GM19438 (cell line): ENCODE measurements around the gene CCDC141.

ENCODE experiments used
- ATAC-seq: cut with Tn5 transposase; IDR thresholded peaks from one replicate; pipeline ENCODE4 v1.9.1; 2021; ENCODE audit warnings: low read depth; ENCODE audit not compliant: unreplicated experiment

CCDC141 gene

GRCh38 chr2:178980815-178981214 is 69.1 kb downstream of the CCDC141 start:
- ATAC-seq = no peak

- no peak for ATAC-seq
These were observed 71.3 kb downstream of the CCDC141 start for GRCh38 chr2:178978667-178979066.

- no peak for ATAC-seq
These were observed 73.6 kb downstream of the CCDC141 start for GRCh38 chr2:178976351-178976750.

DNA sequence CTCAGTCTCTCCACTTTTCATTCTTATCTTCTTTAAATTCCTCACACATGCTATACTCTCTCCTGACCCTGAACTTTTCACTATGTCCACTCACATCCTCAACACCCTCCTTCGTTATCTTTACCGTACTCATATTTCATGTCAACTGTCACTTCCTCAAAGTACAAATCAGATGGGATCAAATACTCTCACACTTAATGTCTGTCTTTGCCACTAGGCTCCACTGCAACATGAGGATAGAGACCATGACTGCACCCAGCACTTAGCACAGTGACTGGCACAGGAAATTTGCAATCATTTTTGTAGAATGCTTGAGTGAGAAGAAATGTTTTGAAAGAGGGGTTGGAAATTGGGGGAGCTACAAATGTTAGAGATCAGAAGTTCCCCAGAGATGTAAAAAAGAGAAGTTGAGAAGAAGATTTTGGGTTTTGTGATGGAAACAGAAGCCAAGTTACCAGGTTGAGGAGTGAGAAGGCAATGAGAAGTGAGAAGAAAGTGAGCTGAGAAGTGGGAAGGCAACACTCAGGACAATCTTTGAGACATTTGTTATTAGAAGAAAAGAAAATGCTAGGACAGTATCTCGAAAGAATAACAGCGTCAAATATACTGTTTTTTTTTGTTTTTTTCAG is 87.0 kb downstream of the CCDC141 start:
- no peak for ATAC-seq

DNA sequence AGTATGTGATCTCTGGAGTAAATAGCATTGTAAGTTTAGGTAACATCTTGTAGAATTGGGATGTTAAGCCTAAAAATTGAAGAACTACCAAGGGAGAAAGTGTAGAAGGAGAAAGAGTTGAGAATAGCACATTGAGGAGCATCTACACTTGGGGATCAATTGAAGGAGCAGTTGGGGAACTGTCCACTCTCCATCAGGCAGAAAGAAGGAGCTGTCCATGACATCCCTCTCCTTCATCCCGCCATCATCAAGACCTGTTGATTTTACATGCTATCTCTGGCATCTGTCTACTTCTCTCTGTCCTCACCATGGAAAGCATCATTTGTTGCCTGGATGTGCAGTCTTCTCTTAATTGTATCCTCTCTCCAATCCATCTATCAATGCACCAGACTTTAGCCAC is 87.8 kb downstream of the CCDC141 start:
- no peak for ATAC-seq

DNA sequence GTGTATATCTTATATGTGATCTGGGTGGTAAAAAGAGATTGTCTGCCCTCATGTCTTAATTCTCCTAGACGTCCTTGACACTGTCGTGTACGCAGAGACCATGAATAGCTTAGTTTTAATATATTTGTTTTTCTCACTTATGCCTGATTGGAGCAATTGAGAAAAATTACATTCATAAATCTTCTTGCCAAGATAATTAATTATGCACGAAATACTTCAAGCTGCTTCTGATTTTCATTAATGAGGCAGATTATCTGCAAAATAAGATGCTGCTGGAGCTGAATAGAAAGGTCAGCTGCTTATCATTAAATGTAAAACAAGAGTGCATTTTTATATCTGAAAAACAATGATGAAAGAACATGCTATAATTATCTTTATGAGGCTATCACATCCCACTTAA is 95.9 kb downstream of the CCDC141 start:
- no peak for ATAC-seq

DNA sequence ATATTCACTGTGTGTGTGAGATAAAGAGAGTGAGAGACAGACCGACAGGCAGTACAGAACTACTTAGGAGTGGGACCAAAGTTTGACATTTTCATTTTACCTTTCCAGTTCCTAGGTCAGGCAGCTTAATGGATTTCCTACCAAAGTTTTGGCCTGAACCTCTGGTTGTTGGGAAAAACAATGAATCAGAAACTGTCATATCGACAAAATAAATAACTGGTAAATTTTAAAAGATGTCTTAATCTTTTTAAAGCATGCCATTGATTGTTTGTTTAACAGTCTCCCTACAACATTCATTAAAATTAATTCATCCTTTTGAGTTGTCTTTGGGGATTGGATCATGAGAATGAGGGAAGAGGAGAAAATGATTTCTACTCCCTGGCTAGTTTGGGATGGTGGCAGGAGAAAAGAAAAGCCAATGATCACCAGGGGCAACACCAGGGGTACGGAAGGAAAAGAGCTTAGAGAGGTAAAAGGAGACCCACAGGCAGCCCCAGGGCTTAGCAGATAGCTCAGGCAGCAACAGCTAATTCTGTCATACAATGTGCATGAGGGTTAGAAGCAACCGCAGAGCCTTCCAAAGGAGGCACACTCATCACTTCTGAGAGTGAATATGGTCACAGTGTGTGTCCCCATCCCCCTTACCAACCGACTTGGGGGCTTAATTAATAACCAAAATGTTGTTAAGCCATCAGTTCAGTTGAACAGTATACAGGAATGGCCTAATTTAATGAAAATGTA is 98.5 kb downstream of the CCDC141 start:
- ATAC-seq = no peak

- no peak for ATAC-seq
These were observed 100.4 kb downstream of the CCDC141 start for GRCh38 chr2:178949584-178949983.

DNA sequence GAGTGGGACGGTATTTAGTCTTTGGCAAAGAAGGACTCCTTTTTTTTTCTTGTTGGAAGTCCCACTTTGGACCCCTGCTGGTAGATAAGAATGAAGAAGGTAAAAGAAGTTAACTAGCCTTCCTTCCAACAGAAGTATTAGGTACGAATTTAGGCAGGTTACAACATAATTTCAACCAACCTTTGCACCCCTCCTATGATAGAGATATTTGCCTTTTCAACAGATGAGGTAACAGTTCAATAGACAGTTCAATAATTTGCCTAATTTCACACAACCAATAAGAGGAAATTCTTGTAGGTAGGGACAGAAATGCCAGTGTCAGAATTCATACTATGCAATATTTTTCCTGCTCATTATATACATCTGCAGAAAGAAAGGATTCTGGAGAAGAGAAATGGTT is 100.8 kb downstream of the CCDC141 start:
- no peak for ATAC-seq

- ATAC-seq = no peak
These were observed 102.9 kb downstream of the CCDC141 start for GRCh38 chr2:178947006-178947405.

- ATAC-seq = no peak
These were observed 103.4 kb downstream of the CCDC141 start for GRCh38 chr2:178946494-178946893.

DNA sequence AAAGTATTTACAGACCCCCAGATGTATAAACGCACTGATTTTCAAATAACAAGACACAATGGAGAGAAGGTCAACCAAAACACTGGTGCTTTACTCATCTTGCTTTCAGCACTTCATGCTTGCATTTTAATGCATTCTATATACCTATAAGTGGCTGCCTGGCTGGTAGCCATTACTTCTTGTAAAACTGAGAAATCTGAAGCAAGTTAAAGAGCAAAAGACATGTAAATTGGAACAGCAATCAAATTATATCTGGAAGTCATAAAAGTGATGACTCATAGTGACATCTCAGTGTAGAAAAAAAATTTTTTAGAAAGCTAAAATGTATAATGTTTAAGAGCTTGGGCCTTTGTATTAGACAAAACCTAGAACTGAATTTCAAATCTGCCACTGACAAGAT is 106.2 kb downstream of the CCDC141 start:
- ATAC-seq = no peak

DNA sequence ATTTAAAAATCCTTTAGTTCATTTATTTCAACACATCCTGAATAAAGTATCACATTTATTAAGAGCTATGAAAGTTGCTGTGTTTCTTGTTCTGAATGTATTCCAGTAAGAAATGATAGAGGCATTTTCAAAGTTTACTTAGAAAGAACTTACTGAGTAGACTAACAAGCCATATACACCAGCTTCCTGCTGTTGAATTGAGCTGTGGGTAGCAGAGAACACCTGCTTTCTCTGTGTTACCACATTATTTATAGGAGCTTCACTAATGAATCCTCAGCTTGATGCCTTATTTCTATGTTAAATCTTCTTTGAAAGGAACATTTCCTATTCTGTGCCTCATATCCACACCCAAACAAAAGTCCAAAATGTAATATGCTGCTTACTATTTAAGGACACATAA is 115.4 kb downstream of the CCDC141 start:
- ATAC-seq = no peak

DNA sequence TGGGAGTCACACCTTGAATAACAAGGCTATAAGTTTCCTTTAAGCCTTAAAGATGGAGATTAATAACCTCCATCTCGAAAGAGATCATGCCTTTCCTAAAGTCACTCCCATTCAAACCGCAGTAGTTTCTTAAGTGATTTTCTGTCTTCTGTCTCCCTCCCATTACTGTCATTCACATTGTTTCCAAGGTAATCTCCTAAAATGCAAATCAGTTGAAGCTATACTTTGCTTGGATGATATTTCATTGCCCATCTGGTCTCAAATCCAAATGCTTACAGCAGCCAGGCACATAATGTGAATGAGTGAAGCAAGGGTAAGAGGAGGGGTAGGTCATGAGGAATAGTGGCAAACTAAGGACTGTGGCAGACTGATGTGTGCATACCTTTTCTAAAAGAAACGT is 116.4 kb downstream of the CCDC141 start:
- no peak for ATAC-seq

- peak; percentile 65 for ATAC-seq
These were observed 121.9 kb downstream of the CCDC141 start for GRCh38 chr2:178928077-178928476.

GRCh38 chr2:178927173-178927572 is 122.8 kb downstream of the CCDC141 start:
- ATAC-seq = peak; percentile 53

DNA sequence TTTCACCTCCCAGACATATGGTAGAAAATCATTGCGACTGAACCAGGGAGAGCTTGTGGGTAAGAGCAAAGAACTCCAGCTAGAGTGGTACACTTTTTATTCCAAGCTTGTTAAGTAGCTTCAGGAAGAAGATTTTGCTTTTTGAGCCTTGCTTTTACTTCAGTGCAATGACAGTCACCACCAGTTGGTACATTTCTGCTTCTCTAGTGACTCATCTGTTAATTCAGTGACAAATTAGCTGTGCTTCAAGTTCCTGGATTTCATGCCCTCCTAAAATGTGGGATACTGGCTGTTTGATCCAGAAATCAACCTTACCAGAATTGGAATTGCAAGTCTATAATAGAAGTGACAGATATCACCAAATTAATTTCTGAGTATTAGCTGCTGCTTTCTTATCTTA is 125.1 kb downstream of the CCDC141 start:
- no peak for ATAC-seq

GRCh38 chr2:178923546-178923945 is 126.4 kb downstream of the CCDC141 start:
- ATAC-seq = no peak

DNA sequence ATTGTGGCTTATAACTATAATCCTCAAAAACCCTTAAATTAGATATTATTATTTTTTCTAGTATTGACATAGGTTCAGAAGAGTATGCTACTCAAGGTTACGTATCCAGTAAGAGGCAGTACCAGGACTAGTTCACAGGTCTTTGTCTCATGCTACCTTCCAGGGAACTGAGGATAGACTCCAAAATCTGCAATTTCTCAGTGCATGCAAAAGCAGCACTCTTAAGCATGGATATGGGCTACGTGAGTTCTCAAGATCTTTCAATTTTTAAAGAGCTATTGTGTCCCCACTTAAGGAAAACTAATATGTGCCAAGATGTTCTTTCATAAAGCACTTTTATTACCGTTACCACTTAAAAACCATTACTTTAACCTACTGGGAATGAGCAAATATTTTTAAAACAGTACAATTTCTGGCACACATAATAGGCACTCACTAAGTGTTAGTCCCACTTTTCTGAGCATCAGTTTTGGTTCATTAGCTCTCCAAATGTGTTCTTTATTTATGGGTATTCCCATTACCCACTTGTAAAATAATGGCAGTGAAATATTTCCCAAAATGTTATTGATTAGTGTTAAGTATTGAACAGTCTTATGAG is 128.9 kb downstream of the CCDC141 start:
- no peak for ATAC-seq

DNA sequence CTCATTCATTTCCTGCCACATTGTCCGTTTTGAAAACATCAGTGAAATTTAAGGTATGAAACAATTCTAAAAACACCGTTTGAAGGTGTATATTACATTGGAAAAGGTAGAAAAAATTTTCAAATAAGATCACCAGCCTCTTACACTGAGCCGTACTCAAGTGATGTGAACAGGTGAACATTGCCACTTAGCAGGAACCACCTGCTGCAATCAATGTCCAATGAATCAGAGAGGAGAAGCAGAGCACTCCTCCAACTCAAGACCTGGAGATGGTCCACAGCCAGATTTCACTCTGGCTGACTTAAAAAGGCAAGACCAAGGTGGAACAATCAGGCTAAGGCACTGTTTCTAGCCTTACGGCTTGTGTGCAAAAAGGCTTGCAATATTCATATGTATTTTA is 132.4 kb downstream of the CCDC141 start:
- ATAC-seq = no peak

GRCh38 chr2:178915423-178916173 is 134.3 kb downstream of the CCDC141 start:
- no peak for ATAC-seq
